WTC11 (cell line): ENCODE measurements around the gene SUSD1. TPM values are rescaled to one million over a fixed set of nuclear protein-coding genes. Genes with fewer than 3 reads are reported as not detected.

Source experiments
- ATAC-seq: fragments of 200-7000 bp; cut with Tn5 transposase; 2 replicates; pipeline ENCODE4 v1.10.0; 2021; ENCODE audit warnings: mild to moderate bottlenecking, moderate library complexity
- CTCF ChIA-PET: fragments of 300-600 bp; sonication (Branson Sonifier 250); formaldehyde crosslinking; loops from one replicate; lab custom pipeline; 2021; ENCODE audit warnings: antibody characterized with exemption; lab: Charles Lee
- POLR2A ChIA-PET: fragments of 350-600 bp; sonication (Branson Sonifier 250); formaldehyde crosslinking; loops from one replicate; lab custom pipeline; 2021; ENCODE audit warnings: antibody characterized with exemption; lab: Charles Lee
- DNase-seq: peaks from one replicate; pipeline ENCODE4 v3.0.0; 2021; ENCODE audit warnings: low spot score
- H3K27ac Mint-ChIP-seq: 2 replicates; pipeline ENCODE4 v1.8.0; 2021; ENCODE audit warnings: mixed read lengths
- H3K27me3 Mint-ChIP-seq: 2 replicates; pipeline ENCODE4 v1.8.0; 2021; ENCODE audit warnings: low read depth, mild to moderate bottlenecking, moderate library complexity, mixed read lengths
- H3K36me3 Mint-ChIP-seq: 2 replicates; pipeline ENCODE4 v1.8.0; 2021; ENCODE audit warnings: mixed read lengths
- H3K4me1 Mint-ChIP-seq: 2 replicates; pipeline ENCODE4 v1.8.0; 2022; ENCODE audit warnings: mixed read lengths
- H3K4me3 Mint-ChIP-seq: 2 replicates; pipeline ENCODE4 v1.8.0; 2021; ENCODE audit warnings: mild to moderate bottlenecking, moderate library complexity, mixed read lengths
- H3K9me3 Mint-ChIP-seq: 2 replicates; pipeline ENCODE4 v1.8.0; 2021; ENCODE audit warnings: mixed read lengths
- AFF4 ChIP-seq: sonication (generic); formaldehyde crosslinking; IDR thresholded peaks from 2 replicates; pipeline ENCODE4 v1.8.1; 2023; ENCODE audit warnings: mild to moderate bottlenecking, missing genetic modification reagents, borderline replicate concordance
- ATF1 ChIP-seq: sonication (generic); formaldehyde crosslinking; IDR thresholded peaks from 2 replicates; pipeline ENCODE4 v1.8.1; 2023; ENCODE audit warnings: mild to moderate bottlenecking, moderate library complexity, missing genetic modification reagents
- CREM ChIP-seq: sonication (generic); formaldehyde crosslinking; IDR thresholded peaks from 2 replicates; pipeline ENCODE4 v1.8.1; 2022; ENCODE audit warnings: mild to moderate bottlenecking, missing genetic modification reagents, moderate library complexity
- E2F1 ChIP-seq: sonication (generic); formaldehyde crosslinking; IDR thresholded peaks from 2 replicates; pipeline ENCODE4 v1.8.0; 2022; ENCODE audit warnings: mild to moderate bottlenecking, missing genetic modification reagents
- E2F4 ChIP-seq: sonication (generic); formaldehyde crosslinking; IDR thresholded peaks from 2 replicates; pipeline ENCODE4 v1.8.1; 2022; ENCODE audit warnings: low read depth, mild to moderate bottlenecking, moderate library complexity, missing genetic modification reagents, borderline replicate concordance
- E2F5 ChIP-seq: sonication (generic); formaldehyde crosslinking; IDR thresholded peaks from 2 replicates; pipeline ENCODE4 v1.8.1; 2022; ENCODE audit warnings: mild to moderate bottlenecking, moderate library complexity, missing genetic modification reagents
- FOXJ3 ChIP-seq: sonication (generic); formaldehyde crosslinking; IDR thresholded peaks from 2 replicates; pipeline ENCODE4 v1.9.0; 2021; ENCODE audit warnings: missing genetic modification reagents, mild to moderate bottlenecking, borderline replicate concordance
- FOXP1 ChIP-seq: sonication (generic); formaldehyde crosslinking; IDR thresholded peaks from 2 replicates; pipeline ENCODE4 v1.8.0; 2022; ENCODE audit warnings: missing genetic modification reagents, mild to moderate bottlenecking, moderate library complexity, borderline replicate concordance
- HMGA2 ChIP-seq: fragments of 250-450 bp; sonication (Bioruptor Pico); IDR thresholded peaks from 2 replicates; pipeline ENCODE4 v1.4.0; 2021; ENCODE audit warnings: mild to moderate bottlenecking, moderate library complexity
- IRF2 ChIP-seq: sonication (generic); formaldehyde crosslinking; IDR thresholded peaks from 2 replicates; pipeline ENCODE4 v1.8.0; 2022; ENCODE audit warnings: low read depth, missing genetic modification reagents, borderline replicate concordance
- MLX ChIP-seq: sonication (generic); formaldehyde crosslinking; IDR thresholded peaks from 2 replicates; pipeline ENCODE4 v1.8.1; 2023; ENCODE audit warnings: mild to moderate bottlenecking, missing genetic modification reagents, moderate library complexity
- OVOL2 ChIP-seq: fragments of 250-450 bp; sonication (Bioruptor Pico); IDR thresholded peaks from 2 replicates; pipeline ENCODE4 v1.9.0; 2021; ENCODE audit warnings: mild to moderate bottlenecking, borderline replicate concordance
- STAT6 ChIP-seq: sonication (generic); formaldehyde crosslinking; conservative IDR thresholded peaks from 2 replicates; pipeline ENCODE4 v1.8.1; 2023; ENCODE audit warnings: mild to moderate bottlenecking, low read depth, missing genetic modification reagents, moderate library complexity
- ZBTB21 ChIP-seq: sonication (generic); formaldehyde crosslinking; IDR thresholded peaks from 2 replicates; pipeline ENCODE4 v1.8.1; 2023; ENCODE audit warnings: mild to moderate bottlenecking, missing genetic modification reagents, borderline replicate concordance
- ZNF219 ChIP-seq: sonication (generic); formaldehyde crosslinking; IDR thresholded peaks from 2 replicates; pipeline ENCODE4 v1.8.0; 2023; ENCODE audit warnings: missing genetic modification reagents, mild to moderate bottlenecking, borderline replicate concordance
- ZNF416 ChIP-seq: fragments of 250-450 bp; sonication (Bioruptor Pico); IDR thresholded peaks from 2 replicates; pipeline ENCODE4 v1.9.0; 2021; ENCODE audit warnings: mild to moderate bottlenecking, inconsistent platforms
- ZNF671 ChIP-seq: fragments of 250-450 bp; sonication (Bioruptor Pico); IDR thresholded peaks from 2 replicates; pipeline ENCODE4 v1.8.0; 2021; ENCODE audit warnings: mild to moderate bottlenecking
- total RNA-seq: library from RNA; stranded (reverse); gene quantifications from 3 replicates; pipeline ENCODE4 v1.2.3, GENCODE V29; 2021

Gene SUSD1
- total RNA-seq, 1 experiment from 2014 or later = 5.1 TPM

GRCh38 chr9:112132356-112132755 lies 42.7 kb downstream of the SUSD1 start:
- ATAC-seq (no peak), DNase-seq (no peak)
- no peaks in the 10 kb centered on the region for H3K27me3 Mint-ChIP-seq
- peaks cover 8% of the 10 kb centered on the region for H3K36me3 Mint-ChIP-seq
- no peak overlapping the region for H3K27ac Mint-ChIP-seq
- H3K4me1 Mint-ChIP-seq = peaks cover 19% of the 10 kb centered on the region
- ChIA-PET POLR2A (no interaction called here), CTCF (interaction anchor here (1.2 to 2.1 kb wide), 2 partner anchors 19 to 202 kb away, joined by 3 to 8 read pairs; no protein-coding TSS in a partner anchor)
- H3K9me3 Mint-ChIP-seq = peaks cover 14% of the 10 kb centered on the region
- TF ChIP-seq FOXP1 (CRISPR knock-in tag) (no peak), E2F1 (CRISPR knock-in tag) (no peak), E2F5 (CRISPR knock-in tag) (no peak), ZNF219 (CRISPR knock-in tag) (no peak), IRF2 (CRISPR knock-in tag) (no peak), ZNF671 (CRISPR knock-in tag) (no peak), STAT6 (CRISPR knock-in tag) (no peak), AFF4 (CRISPR knock-in tag) (no peak), E2F4 (no peak), ZBTB21 (no peak), ZNF416 (no peak)
- no peak overlapping the region for H3K4me3 Mint-ChIP-seq

- POLR2A ChIA-PET = no interaction called here
- Mint-ChIP-seq H3K27ac (no peak overlapping the region), H3K4me1 (peaks cover 19% of the 10 kb centered on the region), H3K9me3 (peaks cover 14% of the 10 kb centered on the region), H3K4me3 (no peak overlapping the region), H3K27me3 (no peaks in the 10 kb centered on the region), H3K36me3 (peaks cover 8% of the 10 kb centered on the region)
- CTCF ChIA-PET = interaction anchor here (1.0 to 2.1 kb wide), 3 partner anchors 18 to 689 kb away, joined by 4 to 8 read pairs (median 5); partner anchors contain the start of gene PTBP3
- DNase-seq (no peak), ATAC-seq (no peak)
- TF ChIP-seq CREM (CRISPR knock-in tag) (no peak), HMGA2 (CRISPR knock-in tag) (no peak), ATF1 (CRISPR knock-in tag) (no peak), MLX (no peak), FOXJ3 (no peak), ZNF671 (CRISPR knock-in tag) (no peak), OVOL2 (CRISPR knock-in tag) (no peak)
Observed at GRCh38 chr9:112130997-112131396, 44.1 kb downstream of the SUSD1 start.
